Epithelial cell of proximal tubule (primary cell): Measurements from ENCODE around the gene SOX18. TPM values are rescaled to one million over a fixed set of nuclear protein-coding genes. Genes with fewer than 3 reads are reported as not detected.

Experiments
- DNase-seq: peaks from one replicate; pipeline ENCODE4 v3.0.0-alpha.2; 2011; ENCODE audit warnings: low read depth
- H3K4me3 ChIP-seq: 2 replicates; pipeline ENCODE4 v1.5.1; 2011; ENCODE audit warnings: low read depth, mild to moderate bottlenecking, low read length
- total RNA-seq: library from RNA; depleted of rRNA; stranded (reverse); fragments of >200 nt; gene quantifications from 2 replicates; pipeline ENCODE4 v1.2.3, GENCODE V29; 2015
- TF ChIP-seq, protein P1 (sequence below): conservative IDR thresholded peaks from 2 replicates; pipeline ENCODE4 v1.5.1; 2012; ENCODE audit warnings: low read depth, mild to moderate bottlenecking, low read length

SOX18 gene
- total RNA-seq, 1 donor from 2014 or later = not detected

DNA sequence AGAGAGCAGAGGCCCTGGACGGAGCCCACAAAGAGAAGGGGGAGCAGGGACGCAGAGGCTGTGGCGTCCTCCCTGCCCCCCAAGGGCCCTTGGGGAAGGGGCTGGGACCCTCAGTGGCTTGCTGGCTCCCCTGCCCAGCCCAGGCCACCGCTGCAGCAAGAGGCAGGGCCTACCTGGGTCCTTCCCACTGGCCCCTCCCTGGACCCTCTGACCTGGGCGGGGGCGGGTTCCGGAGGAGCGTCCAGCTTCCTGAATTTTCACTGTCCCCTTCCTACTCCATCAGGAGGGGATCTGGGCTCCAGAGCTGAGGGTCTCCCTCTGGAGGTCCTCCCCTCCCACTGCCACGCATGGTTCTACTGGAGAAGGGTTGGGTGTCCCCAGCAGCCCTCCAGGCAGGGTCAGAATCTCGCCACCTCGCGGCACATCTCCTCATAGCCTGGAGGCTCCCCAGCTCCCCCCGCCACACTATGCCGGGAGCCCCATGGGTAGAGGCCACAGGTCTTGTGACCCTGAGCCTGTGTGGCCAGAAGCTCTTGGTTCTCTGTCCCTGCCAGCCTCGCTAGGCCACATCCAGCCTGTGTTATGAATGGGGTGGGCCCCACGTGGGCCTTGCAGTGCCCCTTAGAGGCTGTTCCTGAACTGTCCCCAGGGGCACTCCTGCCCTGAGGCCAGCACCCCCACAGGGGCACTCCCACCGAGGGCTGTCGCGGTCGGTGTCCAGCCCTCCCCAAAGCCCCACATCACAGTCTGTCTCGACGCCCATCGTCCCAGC lies 1.0 kb upstream of the SOX18 start:
- TF ChIP-seq, protein P1, sequence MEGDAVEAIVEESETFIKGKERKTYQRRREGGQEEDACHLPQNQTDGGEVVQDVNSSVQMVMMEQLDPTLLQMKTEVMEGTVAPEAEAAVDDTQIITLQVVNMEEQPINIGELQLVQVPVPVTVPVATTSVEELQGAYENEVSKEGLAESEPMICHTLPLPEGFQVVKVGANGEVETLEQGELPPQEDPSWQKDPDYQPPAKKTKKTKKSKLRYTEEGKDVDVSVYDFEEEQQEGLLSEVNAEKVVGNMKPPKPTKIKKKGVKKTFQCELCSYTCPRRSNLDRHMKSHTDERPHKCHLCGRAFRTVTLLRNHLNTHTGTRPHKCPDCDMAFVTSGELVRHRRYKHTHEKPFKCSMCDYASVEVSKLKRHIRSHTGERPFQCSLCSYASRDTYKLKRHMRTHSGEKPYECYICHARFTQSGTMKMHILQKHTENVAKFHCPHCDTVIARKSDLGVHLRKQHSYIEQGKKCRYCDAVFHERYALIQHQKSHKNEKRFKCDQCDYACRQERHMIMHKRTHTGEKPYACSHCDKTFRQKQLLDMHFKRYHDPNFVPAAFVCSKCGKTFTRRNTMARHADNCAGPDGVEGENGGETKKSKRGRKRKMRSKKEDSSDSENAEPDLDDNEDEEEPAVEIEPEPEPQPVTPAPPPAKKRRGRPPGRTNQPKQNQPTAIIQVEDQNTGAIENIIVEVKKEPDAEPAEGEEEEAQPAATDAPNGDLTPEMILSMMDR = no peak

DNA sequence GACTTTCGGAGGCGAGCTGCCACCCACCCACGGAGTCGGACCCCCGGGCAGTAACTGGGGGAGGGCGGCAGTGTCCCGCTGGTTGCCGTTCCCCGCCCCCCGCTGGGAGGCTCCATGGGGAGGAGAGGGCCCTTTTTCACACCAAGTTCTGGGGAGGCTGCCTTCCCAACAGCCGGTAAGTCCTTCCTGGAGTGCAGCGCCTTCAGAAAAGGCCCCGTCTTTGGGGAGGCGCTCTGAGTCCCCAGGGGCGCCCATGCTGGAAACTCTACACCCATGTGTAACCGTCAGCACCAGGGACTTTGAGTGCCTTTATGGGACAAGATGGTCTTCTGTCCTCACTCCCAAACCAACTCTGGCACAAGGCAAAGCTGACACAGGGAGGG lies 430 bp upstream of the SOX18 start:
- TF ChIP-seq, protein P1 = no peak
- DNase-seq = no peak
- H3K4me3 ChIP-seq = no peak overlapping the region

More for the DNA sequence above, 1.0 kb upstream of the SOX18 start:
- H3K4me3 ChIP-seq = no peak overlapping the region
- no peak for DNase-seq

DNA sequence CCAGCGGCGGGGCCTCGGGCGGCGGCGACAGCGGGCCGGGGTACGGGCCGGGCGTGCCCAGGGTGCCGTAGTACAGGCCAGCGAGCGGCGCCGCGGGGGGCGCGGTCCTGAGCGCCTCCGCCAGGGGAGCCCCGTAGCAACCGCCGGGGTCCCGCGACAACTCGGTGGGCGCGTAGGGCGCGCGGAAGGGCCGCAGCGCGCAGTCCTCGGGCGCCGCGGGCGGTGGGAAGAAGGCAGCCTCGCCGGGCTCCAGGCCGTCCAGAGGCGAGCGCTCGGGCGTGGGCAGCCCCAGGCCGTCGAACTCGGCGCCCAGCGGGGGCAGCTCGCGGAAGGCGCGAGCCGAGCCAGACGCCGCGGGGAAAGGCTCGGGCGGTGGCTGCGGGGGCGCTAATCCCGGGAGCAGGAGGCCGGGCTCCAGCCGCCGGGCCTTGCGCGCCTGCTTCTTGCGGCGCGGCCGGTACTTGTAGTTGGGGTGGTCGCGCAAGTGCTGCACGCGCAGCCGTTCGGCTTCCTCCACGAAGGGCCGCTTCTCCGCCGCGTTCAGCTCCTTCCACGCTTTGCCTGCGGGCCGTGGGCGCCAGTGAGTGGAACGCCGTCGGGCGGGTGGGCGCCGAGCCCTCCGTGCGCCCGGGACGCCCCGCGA lies 916 bp downstream of the SOX18 start:
- H3K4me3 ChIP-seq = no peak overlapping the region
- no peak for DNase-seq

DNA sequence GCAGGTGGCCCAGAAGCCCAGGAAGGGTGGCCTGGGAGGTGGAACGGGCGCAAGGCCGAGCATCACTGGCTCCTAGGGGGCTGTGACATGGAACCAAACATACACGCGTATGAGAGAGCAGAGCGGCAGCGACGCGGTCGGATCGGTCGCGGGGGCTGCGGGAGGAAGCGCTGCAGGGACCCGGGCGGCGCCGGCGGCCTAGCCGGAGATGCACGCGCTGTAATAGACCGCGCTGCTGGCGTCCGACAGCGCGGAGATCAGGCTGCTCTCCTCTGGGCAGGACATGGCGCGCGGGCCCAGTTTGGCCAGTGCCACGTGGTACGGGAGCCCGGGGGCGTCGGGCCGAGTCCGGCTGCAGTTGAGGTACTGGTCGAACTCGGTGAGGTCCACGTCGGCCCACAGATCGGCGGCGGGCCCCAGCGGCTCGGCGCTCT lies 1.5 kb downstream of the SOX18 start:
- no peak for DNase-seq
- H3K4me3 ChIP-seq = no peak overlapping the region
- TF ChIP-seq, protein P1 = no peak

More for the DNA sequence above, 916 bp downstream of the SOX18 start:
- TF ChIP-seq, protein P1 = no peak

DNA sequence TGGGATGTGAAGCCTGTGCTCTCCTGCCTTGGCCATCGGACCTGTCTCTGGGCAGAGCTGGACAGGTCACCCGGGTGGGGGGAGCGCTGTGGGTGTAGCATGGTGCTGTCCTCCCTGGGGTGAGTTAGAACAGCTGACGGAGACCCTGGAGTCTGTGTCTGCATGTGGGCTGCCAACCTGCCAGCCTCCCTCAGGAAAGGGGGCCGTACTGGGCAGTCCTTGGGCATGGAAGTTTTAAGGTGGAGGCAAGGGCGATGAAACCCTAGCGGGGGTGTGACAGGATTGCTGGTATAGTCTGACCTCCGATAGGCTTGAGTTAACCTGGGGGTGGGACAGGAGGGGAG lies 2.4 kb downstream of the SOX18 start:
- TF ChIP-seq, protein P1 = no peak
- DNase-seq = no peak
- H3K4me3 ChIP-seq = no peak overlapping the region

DNA sequence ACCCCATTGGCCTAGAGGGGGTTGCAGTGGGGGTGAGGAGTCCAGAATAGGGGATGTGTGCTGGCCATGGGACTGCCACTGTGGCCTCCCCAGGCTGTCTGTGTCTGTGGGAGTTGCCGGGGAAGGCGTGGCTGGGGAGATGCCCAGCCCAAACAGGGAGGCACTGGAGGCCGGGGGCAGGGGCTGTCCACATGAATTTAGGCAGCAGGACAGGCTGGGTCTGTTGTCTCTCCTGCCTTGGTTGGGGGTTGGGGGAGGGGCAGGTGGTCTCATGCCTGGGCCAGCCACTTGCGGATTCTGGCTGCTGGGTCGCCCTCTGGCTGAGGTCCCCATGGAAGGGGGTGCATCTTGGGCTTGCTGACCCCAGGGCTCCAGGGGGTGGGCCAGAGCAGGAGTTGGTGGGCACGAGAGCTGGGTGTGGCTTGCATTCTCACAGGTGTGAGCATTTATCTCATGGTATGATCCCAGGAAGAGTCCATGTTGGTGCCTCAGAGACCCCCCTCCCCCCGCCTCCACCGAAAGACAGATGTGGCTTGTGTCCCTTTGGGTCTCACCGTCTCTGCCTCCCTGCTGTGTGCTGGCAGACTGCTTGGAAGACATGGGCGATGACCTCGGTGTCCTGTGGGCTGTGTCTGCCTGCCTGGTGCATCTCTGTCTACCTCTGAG lies 4.0 kb downstream of the SOX18 start:
- TF ChIP-seq, protein P1 = no peak
- H3K4me3 ChIP-seq = no peak overlapping the region
- no peak for DNase-seq
